HCT116 (cell line): Measurements from ENCODE around the gene STYXL1. TPM values are rescaled to one million over a fixed set of nuclear protein-coding genes. Genes with fewer than 3 reads are reported as not detected.

Source experiments
- ATAC-seq: fragments of 200-7000 bp; cut with Tn5 transposase; 2 replicates; pipeline ENCODE4 v1.9.1; 2020; ENCODE audit warnings: mild to moderate bottlenecking, moderate library complexity
- BruUV-seq: library from RNA; stranded (reverse); fragments of 400-500 nt; replicated peaks from 2 replicates; lab custom pipeline; 2021; lab: Mats Ljungman, UMichigan
- CTCF ChIA-PET: fragments of 300-600 bp; sonication (Branson Sonifier 250); formaldehyde crosslinking; loops from one replicate; lab custom pipeline; 2021; ENCODE audit warnings: antibody characterized with exemption; lab: Charles Lee
- POLR2A ChIA-PET: fragments of 300-600, 350-600 bp; sonication (Branson Sonifier 250); formaldehyde crosslinking; loops from one replicate; lab custom pipeline; 2021; ENCODE audit warnings: antibody characterized with exemption; lab: Charles Lee
- RAD21 ChIA-PET, 2 experiments: fragments of 300-600 bp; sonication (Branson Sonifier 250); formaldehyde crosslinking; loops; one replicate each; lab custom pipeline; 2023; ENCODE audit warnings: low total read pairs in 2 of 2; ENCODE audit not compliant: uncharacterized antibody in 2 of 2, unreplicated experiment in 2 of 2, low non-redundant PET in 1 of 2; lab: Charles Lee
- DNase-seq: peaks from one replicate; pipeline ENCODE4 v3.0.0-alpha.2; 2010; ENCODE audit warnings: low read depth, low spot score
- H2AFZ ChIP-seq: fragments of 200-600 bp; shearing (Covaris generic), sonication (generic); 2 replicates; pipeline ENCODE4 v1.6.1; 2017; ENCODE audit warnings: low read depth, mixed run types, mixed read lengths, antibody characterized with exemption, low read length; ENCODE audit not compliant: poor library complexity, severe bottlenecking
- H3K27ac ChIP-seq: 2 replicates; pipeline ENCODE4 v1.5.1; 2012; ENCODE audit warnings: low read depth, low read length
- H3K27me3 ChIP-seq: fragments of 200-600 bp; sonication (generic); 2 replicates; pipeline ENCODE4 v1.6.1; 2016; ENCODE audit warnings: mixed run types, low read length, mixed read lengths; ENCODE audit not compliant: insufficient read depth
- H3K36me3 ChIP-seq, 2 experiments: fragments of 200-500 bp in 1 of 2; fragments of 200-600 bp in 1 of 2; sonication (Bioruptor generic) in 1 of 2; sonication (generic) in 1 of 2; 2 replicates each; pipeline versions ENCODE4 v1.5.1 to v1.6.1; 2014 to 2016; ENCODE audit warnings: low read length in 2 of 2, inconsistent platforms in 1 of 2, mixed read lengths in 1 of 2, mixed run types in 1 of 2; ENCODE audit not compliant: insufficient read depth in 2 of 2, control insufficient read depth in 1 of 2
- H3K4me1 ChIP-seq, 2 experiments: fragments of 200-600 bp in 1 of 2; sonication (generic) in 1 of 2; 2 replicates each; pipeline versions ENCODE4 v1.5.1 to v1.6.1; 2012 to 2017; ENCODE audit warnings: low read length in 2 of 2, inconsistent platforms in 1 of 2, mild to moderate bottlenecking in 1 of 2, mixed read lengths in 1 of 2, mixed run types in 1 of 2, moderate library complexity in 1 of 2; ENCODE audit not compliant: insufficient read depth in 2 of 2, control insufficient read depth in 1 of 2
- H3K4me2 ChIP-seq: fragments of 200-600 bp; sonication (generic); 2 replicates; pipeline ENCODE4 v1.6.1; 2017; ENCODE audit warnings: mixed run types, low read length, mixed read lengths
- H3K4me3 ChIP-seq, 2 experiments: fragments of 200-600 bp in 1 of 2; sonication (generic) in 1 of 2; replicated peaks in 1 of 2; 2 replicates each; pipeline ENCODE4 v1.5.1; 2011 to 2016; ENCODE audit warnings: low read length in 2 of 2, control low read depth in 1 of 2, low read depth in 1 of 2, mild to moderate bottlenecking in 1 of 2, mixed read lengths in 1 of 2, mixed run types in 1 of 2
- H3K79me2 ChIP-seq: fragments of 200-600 bp; sonication (generic); 2 replicates; pipeline ENCODE4 v1.6.1; 2017; ENCODE audit warnings: mild to moderate bottlenecking, mixed run types, low read length, moderate library complexity, mixed read lengths; ENCODE audit not compliant: insufficient read depth
- H3K9ac ChIP-seq: fragments of 200-600 bp; sonication (generic); 2 replicates; pipeline ENCODE4 v1.6.1; 2016; ENCODE audit warnings: low read length, mixed read lengths
- H3K9me2 ChIP-seq: fragments of 200-600 bp; sonication (generic), shearing (Covaris generic); 2 replicates; pipeline ENCODE4 v1.6.1; 2017; ENCODE audit warnings: mixed run types, mild to moderate bottlenecking, moderate library complexity; ENCODE audit not compliant: insufficient read depth
- H3K9me3 ChIP-seq, 2 experiments: fragments of 200-500 bp in 1 of 2; fragments of 200-600 bp in 1 of 2; sonication (Bioruptor generic) in 1 of 2; sonication (generic) in 1 of 2; 2 replicates each; pipeline ENCODE4 v1.6.1; 2014 to 2017; ENCODE audit warnings: low read length in 2 of 2, mixed read lengths in 2 of 2, inconsistent platforms in 1 of 2, low read depth in 1 of 2, mild to moderate bottlenecking in 1 of 2, mixed run types in 1 of 2, moderate library complexity in 1 of 2; ENCODE audit not compliant: control insufficient read depth in 1 of 2, insufficient read depth in 1 of 2
- H4K20me1 ChIP-seq: fragments of 200-600 bp; sonication (generic), shearing (Covaris generic); 2 replicates; pipeline ENCODE4 v1.6.1; 2017; ENCODE audit warnings: mixed run types, mild to moderate bottlenecking, moderate library complexity; ENCODE audit not compliant: insufficient read depth
- CBX3 ChIP-seq: IDR thresholded peaks from 2 replicates; pipeline ENCODE4 v1.6.1; 2012; ENCODE audit warnings: low read depth
- ELF1 ChIP-seq: IDR thresholded peaks from 2 replicates; pipeline ENCODE4 v1.6.1; 2012; ENCODE audit warnings: low read depth, borderline replicate concordance
- EZH2phosphoT487 ChIP-seq: fragments of 200-600 bp; IDR thresholded peaks from 2 replicates; pipeline ENCODE4 v1.6.1; 2018; ENCODE audit warnings: antibody characterized with exemption, borderline replicate concordance
- FOSL1 ChIP-seq: IDR thresholded peaks from 2 replicates; pipeline ENCODE4 v1.6.1; 2012; ENCODE audit warnings: low read depth
- JUND ChIP-seq: IDR thresholded peaks from 2 replicates; pipeline ENCODE4 v1.6.1; 2012
- POLR2A ChIP-seq: IDR thresholded peaks from 2 replicates; pipeline ENCODE4 v1.7.0; 2011; ENCODE audit warnings: borderline replicate concordance; ENCODE audit not compliant: insufficient read depth, insufficient read length; ENCODE audit errors: extremely low read depth
- POLR2AphosphoS5 ChIP-seq: IDR thresholded peaks from 2 replicates; pipeline ENCODE4 v1.6.1; 2011; ENCODE audit warnings: mild to moderate bottlenecking, low read depth, low read length, moderate library complexity
- ZFX ChIP-seq: fragments of 450-650 bp; IDR thresholded peaks from 2 replicates; pipeline ENCODE4 v1.6.1; 2017
- ZNF274 ChIP-seq: fragments of 200-500 bp; sonication (Bioruptor generic); IDR thresholded peaks from 2 replicates; pipeline ENCODE4 v1.6.1; 2014; ENCODE audit warnings: mild to moderate bottlenecking, low read depth, low read length, inconsistent platforms
- intact Hi-C: fragments of 100-400 bp; cut with micrococcal nuclease; formaldehyde crosslinking; loops from 2 replicates; pipeline ENCODE4 v1.10.0; 2022
- total RNA-seq: library from RNA; stranded (reverse); gene quantifications from one replicate; pipeline ENCODE4 v1.2.1, GENCODE V29; 2021; ENCODE audit not compliant: unreplicated experiment
- TF ChIP-seq, protein P1 (sequence below), 3 experiments: fragments of 200-600 bp in 1 of 3; sonication (generic) in 1 of 3; IDR thresholded peaks in 2 of 3; conservative IDR thresholded peaks in 1 of 3; 2 replicates each; pipeline ENCODE4 v1.5.1; 2012 to 2017; ENCODE audit warnings: low read depth in 2 of 3, low read length in 2 of 3, antibody characterized with exemption in 1 of 3, borderline replicate concordance in 1 of 3, control low read depth in 1 of 3, mild to moderate bottlenecking in 1 of 3, mixed read lengths in 1 of 3, mixed run types in 1 of 3, moderate library complexity in 1 of 3; ENCODE audit not compliant: insufficient read depth in 1 of 3
- TF ChIP-seq, protein P2 (sequence below): IDR thresholded peaks from 2 replicates; pipeline ENCODE4 v1.6.1; 2011; ENCODE audit warnings: mild to moderate bottlenecking, low read length, moderate library complexity; ENCODE audit not compliant: insufficient replicate concordance; ENCODE audit errors: extremely low read depth
- TF ChIP-seq, protein P3 (sequence below): IDR thresholded peaks from 2 replicates; pipeline ENCODE4 v1.6.1; 2012
- TF ChIP-seq, protein P4 (sequence below): IDR thresholded peaks from 2 replicates; pipeline ENCODE4 v1.6.1; 2012
- TF ChIP-seq, protein P5 (sequence below): IDR thresholded peaks from 2 replicates; pipeline ENCODE4 v1.6.1; 2012; ENCODE audit warnings: low read depth

The STYXL1 gene
- total RNA-seq, 1 experiment from 2014 or later: 32.5 TPM

DNA sequence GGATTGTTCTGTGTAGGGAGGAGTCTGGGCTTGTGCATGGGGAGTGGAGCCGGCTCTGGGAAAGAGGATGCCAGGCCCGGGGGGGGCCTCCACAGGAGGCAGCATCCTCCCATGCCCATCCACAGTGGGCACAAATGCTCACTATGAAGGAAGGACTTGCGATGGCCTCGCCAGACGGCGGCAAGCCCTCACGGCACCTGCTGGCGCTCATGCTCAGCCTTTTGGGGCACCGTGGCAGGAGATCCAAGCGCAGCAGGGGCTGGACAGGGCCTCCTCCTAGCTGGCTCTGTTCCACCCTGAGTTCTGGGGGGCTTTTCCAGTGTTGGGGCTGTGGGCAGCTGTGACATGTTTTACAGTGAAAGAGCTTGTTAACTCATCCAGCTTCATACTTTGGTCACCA lies 15.3 kb upstream of the STYXL1 start (continued):
- TF ChIP-seq, protein P1, sequence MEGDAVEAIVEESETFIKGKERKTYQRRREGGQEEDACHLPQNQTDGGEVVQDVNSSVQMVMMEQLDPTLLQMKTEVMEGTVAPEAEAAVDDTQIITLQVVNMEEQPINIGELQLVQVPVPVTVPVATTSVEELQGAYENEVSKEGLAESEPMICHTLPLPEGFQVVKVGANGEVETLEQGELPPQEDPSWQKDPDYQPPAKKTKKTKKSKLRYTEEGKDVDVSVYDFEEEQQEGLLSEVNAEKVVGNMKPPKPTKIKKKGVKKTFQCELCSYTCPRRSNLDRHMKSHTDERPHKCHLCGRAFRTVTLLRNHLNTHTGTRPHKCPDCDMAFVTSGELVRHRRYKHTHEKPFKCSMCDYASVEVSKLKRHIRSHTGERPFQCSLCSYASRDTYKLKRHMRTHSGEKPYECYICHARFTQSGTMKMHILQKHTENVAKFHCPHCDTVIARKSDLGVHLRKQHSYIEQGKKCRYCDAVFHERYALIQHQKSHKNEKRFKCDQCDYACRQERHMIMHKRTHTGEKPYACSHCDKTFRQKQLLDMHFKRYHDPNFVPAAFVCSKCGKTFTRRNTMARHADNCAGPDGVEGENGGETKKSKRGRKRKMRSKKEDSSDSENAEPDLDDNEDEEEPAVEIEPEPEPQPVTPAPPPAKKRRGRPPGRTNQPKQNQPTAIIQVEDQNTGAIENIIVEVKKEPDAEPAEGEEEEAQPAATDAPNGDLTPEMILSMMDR (IDR thresholded peaks at IDR 0.05 in 2 of 3, conservative IDR thresholded peaks at IDR 0.05 in 1 of 3; ENCODE audit: borderline replicate concordance in 1 of 3, insufficient read depth in 1 of 3, low read depth in 2 of 3, low read length in 2 of 3): no peak
- TF ChIP-seq POLR2A (no peak), ZFX (no peak), FOSL1 (no peak), CBX3 (no peak), JUND (no peak), EZH2phosphoT487 (no peak), ELF1 (no peak), ZNF274 (no peak)
- TF ChIP-seq, protein P2, sequence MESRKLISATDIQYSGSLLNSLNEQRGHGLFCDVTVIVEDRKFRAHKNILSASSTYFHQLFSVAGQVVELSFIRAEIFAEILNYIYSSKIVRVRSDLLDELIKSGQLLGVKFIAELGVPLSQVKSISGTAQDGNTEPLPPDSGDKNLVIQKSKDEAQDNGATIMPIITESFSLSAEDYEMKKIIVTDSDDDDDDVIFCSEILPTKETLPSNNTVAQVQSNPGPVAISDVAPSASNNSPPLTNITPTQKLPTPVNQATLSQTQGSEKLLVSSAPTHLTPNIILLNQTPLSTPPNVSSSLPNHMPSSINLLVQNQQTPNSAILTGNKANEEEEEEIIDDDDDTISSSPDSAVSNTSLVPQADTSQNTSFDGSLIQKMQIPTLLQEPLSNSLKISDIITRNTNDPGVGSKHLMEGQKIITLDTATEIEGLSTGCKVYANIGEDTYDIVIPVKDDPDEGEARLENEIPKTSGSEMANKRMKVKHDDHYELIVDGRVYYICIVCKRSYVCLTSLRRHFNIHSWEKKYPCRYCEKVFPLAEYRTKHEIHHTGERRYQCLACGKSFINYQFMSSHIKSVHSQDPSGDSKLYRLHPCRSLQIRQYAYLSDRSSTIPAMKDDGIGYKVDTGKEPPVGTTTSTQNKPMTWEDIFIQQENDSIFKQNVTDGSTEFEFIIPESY: no peak

DNA sequence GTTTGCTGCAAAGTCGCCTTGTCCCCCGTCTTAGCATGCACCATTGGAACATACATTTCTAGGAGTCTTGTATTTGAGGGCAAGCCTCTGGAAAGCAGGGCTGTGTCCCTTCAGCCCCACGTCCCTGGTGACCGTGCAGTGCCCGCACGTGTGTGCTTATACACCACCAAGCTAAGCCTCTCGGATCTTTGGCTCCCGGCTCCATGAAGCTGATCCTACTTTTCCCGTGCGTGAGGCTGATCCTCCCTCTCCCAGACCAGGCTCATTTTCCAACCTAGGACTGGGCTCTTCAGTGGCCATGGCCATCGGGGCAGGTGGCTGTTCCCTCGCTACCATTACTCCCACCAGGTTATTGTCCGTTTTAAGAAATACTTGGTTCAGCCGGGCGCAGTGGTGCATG lies 14.5 kb upstream of the STYXL1 start:
- CTCF ChIA-PET: no interaction called here
- DNase-seq (no peak), ATAC-seq (no peak)
- Histone ChIP-seq H3K9me3 (no peaks in the 10 kb centered on the region), H3K36me3 (peaks cover 69 to 77% of the 10 kb centered on the region in 2 experiments), H3K4me3 (no peak overlapping the region), H3K79me2 (peaks cover 12% of the 10 kb centered on the region; the same call in 1 of the 2 replicates), H3K9me2 (no peaks in the 10 kb centered on the region), H3K4me1 (no peaks in the 10 kb centered on the region), H3K4me2 (no peak overlapping the region), H3K27me3 (no peaks in the 10 kb centered on the region), H3K27ac (no peak overlapping the region), H4K20me1 (no peaks in the 10 kb centered on the region), H2AFZ (no peak overlapping the region), H3K9ac (no peak overlapping the region)
- RAD21 ChIA-PET: no interaction called here
- no TSS peak for BruUV-seq
- intact Hi-C loops: no loop called here
- POLR2A ChIA-PET: no interaction called here
- TF ChIP-seq POLR2AphosphoS5: no peak
- TF ChIP-seq, protein P3, sequence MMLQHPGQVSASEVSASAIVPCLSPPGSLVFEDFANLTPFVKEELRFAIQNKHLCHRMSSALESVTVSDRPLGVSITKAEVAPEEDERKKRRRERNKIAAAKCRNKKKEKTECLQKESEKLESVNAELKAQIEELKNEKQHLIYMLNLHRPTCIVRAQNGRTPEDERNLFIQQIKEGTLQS: no peak
- TF ChIP-seq, protein P4, sequence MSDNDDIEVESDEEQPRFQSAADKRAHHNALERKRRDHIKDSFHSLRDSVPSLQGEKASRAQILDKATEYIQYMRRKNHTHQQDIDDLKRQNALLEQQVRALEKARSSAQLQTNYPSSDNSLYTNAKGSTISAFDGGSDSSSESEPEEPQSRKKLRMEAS: no peak
- no peak for TF ChIP-seq CBX3
- TF ChIP-seq, protein P2: no peak
- TF ChIP-seq POLR2A: no peak
- TF ChIP-seq, protein P5, sequence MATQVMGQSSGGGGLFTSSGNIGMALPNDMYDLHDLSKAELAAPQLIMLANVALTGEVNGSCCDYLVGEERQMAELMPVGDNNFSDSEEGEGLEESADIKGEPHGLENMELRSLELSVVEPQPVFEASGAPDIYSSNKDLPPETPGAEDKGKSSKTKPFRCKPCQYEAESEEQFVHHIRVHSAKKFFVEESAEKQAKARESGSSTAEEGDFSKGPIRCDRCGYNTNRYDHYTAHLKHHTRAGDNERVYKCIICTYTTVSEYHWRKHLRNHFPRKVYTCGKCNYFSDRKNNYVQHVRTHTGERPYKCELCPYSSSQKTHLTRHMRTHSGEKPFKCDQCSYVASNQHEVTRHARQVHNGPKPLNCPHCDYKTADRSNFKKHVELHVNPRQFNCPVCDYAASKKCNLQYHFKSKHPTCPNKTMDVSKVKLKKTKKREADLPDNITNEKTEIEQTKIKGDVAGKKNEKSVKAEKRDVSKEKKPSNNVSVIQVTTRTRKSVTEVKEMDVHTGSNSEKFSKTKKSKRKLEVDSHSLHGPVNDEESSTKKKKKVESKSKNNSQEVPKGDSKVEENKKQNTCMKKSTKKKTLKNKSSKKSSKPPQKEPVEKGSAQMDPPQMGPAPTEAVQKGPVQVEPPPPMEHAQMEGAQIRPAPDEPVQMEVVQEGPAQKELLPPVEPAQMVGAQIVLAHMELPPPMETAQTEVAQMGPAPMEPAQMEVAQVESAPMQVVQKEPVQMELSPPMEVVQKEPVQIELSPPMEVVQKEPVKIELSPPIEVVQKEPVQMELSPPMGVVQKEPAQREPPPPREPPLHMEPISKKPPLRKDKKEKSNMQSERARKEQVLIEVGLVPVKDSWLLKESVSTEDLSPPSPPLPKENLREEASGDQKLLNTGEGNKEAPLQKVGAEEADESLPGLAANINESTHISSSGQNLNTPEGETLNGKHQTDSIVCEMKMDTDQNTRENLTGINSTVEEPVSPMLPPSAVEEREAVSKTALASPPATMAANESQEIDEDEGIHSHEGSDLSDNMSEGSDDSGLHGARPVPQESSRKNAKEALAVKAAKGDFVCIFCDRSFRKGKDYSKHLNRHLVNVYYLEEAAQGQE: no peak
